ENCODE measurements around the gene NSG1. TPM values are rescaled to one million over a fixed set of nuclear protein-coding genes. Genes with fewer than 3 reads are reported as not detected.

The NSG1 gene
- total and polyA plus RNA-seq, 2 of the 13 experiments (the other 11 are each of a cell fraction or from before 2014, with no cell fraction given), result not detected

DNA sequence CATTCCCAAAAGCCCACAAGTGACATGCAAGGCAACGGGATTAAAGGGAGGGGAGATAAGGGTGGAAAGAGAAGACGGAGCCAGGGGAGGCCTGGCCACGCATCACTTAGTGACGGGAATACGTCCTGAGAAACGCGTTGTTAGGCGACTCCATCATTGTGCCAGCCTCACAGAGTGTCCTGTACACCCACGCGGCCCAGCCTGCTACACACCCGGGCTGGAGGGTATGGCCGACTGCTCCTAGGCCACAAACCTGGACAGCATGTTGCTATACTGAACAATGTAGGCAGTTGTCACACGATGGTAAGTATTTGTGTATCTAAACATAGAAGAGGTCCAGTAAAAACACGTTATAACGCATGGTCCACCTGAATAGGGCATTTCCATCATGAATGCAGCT, 23.4 kb downstream of the NSG1 start (continued):
- TF ChIP-seq, protein P1, sequence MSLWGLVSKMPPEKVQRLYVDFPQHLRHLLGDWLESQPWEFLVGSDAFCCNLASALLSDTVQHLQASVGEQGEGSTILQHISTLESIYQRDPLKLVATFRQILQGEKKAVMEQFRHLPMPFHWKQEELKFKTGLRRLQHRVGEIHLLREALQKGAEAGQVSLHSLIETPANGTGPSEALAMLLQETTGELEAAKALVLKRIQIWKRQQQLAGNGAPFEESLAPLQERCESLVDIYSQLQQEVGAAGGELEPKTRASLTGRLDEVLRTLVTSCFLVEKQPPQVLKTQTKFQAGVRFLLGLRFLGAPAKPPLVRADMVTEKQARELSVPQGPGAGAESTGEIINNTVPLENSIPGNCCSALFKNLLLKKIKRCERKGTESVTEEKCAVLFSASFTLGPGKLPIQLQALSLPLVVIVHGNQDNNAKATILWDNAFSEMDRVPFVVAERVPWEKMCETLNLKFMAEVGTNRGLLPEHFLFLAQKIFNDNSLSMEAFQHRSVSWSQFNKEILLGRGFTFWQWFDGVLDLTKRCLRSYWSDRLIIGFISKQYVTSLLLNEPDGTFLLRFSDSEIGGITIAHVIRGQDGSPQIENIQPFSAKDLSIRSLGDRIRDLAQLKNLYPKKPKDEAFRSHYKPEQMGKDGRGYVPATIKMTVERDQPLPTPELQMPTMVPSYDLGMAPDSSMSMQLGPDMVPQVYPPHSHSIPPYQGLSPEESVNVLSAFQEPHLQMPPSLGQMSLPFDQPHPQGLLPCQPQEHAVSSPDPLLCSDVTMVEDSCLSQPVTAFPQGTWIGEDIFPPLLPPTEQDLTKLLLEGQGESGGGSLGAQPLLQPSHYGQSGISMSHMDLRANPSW (CRISPR knock-in tag; IDR thresholded peaks at IDR 0.05; ENCODE audit: borderline replicate concordance), result no peak
- TF ChIP-seq, protein P2, sequence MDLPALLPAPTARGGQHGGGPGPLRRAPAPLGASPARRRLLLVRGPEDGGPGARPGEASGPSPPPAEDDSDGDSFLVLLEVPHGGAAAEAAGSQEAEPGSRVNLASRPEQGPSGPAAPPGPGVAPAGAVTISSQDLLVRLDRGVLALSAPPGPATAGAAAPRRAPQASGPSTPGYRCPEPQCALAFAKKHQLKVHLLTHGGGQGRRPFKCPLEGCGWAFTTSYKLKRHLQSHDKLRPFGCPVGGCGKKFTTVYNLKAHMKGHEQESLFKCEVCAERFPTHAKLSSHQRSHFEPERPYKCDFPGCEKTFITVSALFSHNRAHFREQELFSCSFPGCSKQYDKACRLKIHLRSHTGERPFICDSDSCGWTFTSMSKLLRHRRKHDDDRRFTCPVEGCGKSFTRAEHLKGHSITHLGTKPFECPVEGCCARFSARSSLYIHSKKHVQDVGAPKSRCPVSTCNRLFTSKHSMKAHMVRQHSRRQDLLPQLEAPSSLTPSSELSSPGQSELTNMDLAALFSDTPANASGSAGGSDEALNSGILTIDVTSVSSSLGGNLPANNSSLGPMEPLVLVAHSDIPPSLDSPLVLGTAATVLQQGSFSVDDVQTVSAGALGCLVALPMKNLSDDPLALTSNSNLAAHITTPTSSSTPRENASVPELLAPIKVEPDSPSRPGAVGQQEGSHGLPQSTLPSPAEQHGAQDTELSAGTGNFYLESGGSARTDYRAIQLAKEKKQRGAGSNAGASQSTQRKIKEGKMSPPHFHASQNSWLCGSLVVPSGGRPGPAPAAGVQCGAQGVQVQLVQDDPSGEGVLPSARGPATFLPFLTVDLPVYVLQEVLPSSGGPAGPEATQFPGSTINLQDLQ (CRISPR knock-in tag; IDR thresholded peaks at IDR 0.05), result no peak

DNA sequence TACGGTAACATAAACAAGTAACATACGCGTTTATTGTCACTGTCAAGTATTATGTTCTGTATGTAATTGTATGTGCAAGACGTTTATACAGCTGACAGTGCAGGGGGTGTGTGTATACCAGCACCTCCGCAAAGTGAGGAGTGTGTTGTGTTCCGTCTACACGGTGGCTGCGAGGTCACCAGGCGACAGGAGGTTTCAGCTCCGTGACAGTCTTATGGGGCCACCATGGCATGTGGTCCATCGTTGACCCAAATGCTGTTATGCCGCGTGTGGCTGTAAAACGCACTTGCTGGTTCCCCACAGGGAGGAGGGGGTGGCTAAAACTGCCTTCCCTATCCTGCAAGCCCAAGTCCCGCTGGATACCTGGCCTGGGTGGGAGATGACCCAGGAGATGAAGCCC, 25.0 kb downstream of the NSG1 start:
- Histone ChIP-seq H3K9me3 (ENCODE audit: low read length) (no peaks in the 10 kb centered on the region), H3K4me3 (replicated peaks in 1 of 3; ENCODE audit: insufficient read depth in 1 of 3, low read depth in 2 of 3, low read length in 3 of 3) (no peak overlapping the region), H3K27me3 (ENCODE audit: control insufficient read depth in 1 of 2, insufficient read depth in 2 of 2, low read length in 2 of 2) (peaks cover 5 to 21% of the 10 kb centered on the region in 2 experiments; a peak in 3 of 5 replicates), H3K79me2 (ENCODE audit: insufficient read depth, low read length) (no peaks in the 10 kb centered on the region), H3K9ac (ENCODE audit: insufficient read depth, low read depth, low read length) (no peak overlapping the region), H3K36me3 (replicated peaks in 1 of 2; ENCODE audit: control insufficient read depth in 1 of 2, insufficient read depth in 2 of 2, low read length in 2 of 2) (no peaks in the 10 kb centered on the region), H3K4me1 (ENCODE audit: insufficient read depth, low read length) (no peaks in the 10 kb centered on the region), H2AFZ (ENCODE audit: low read length) (no peak overlapping the region), H3K4me2 (ENCODE audit: low read depth, low read length) (no peak overlapping the region), H3K27ac (ENCODE audit: extremely low read length, insufficient read depth, low read length) (no peak overlapping the region), H4K20me1 (ENCODE audit: insufficient read depth, low read length) (no peaks in the 10 kb centered on the region)
- DNase-seq (ENCODE audit: low spot score) (no peak), FAIRE-seq (no peak), ATAC-seq (no peak)
- WGBS (ENCODE audit: low lambda C conversion rate), result 74% methylated on average over 10 of the region's 15 CpGs
- intact Hi-C loops (cut with micrococcal nuclease; ENCODE audit: unreplicated experiment) (no loop called here), in situ Hi-C loops (cut with HindIII; ENCODE audit: extremely low pct_ligation_motif_present, low pct_unique_long_range_greater_than_20kb) (no loop called here)
- ChIA-PET CTCF (ENCODE audit: low intra/inter-chr PET ratio, low total read pairs) (no interaction called here), POLR2A (no interaction called here)
- BruUV-seq (replicated peaks), result no TSS peak
- no peak for TF ChIP-seq KDM4B (CRISPR knock-in tag; IDR thresholded peaks at IDR 0.05)
- TF ChIP-seq, protein P3, sequence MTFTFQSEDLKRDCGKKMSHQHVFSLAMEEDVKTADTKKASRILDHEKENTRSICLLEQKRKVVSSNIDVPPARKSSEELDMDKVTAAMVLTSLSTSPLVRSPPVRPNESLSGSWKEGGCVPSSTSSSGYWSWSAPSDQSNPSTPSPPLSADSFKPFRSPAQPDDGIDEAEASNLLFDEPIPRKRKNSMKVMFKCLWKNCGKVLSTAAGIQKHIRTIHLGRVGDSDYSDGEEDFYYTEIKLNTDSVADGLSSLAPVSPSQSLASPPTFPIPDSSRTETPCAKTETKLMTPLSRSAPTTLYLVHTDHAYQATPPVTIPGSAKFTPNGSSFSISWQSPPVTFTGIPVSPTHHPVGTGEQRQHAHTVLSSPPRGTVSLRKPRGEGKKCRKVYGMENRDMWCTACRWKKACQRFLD (CRISPR knock-in tag; IDR thresholded peaks at IDR 0.05; ENCODE audit: borderline replicate concordance), result no peak
- TF ChIP-seq YEATS2 (CRISPR knock-in tag; IDR thresholded peaks at IDR 0.05; ENCODE audit: borderline replicate concordance), result no peak
- TF ChIP-seq, protein P4, sequence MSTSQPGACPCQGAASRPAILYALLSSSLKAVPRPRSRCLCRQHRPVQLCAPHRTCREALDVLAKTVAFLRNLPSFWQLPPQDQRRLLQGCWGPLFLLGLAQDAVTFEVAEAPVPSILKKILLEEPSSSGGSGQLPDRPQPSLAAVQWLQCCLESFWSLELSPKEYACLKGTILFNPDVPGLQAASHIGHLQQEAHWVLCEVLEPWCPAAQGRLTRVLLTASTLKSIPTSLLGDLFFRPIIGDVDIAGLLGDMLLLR (CRISPR knock-in tag; IDR thresholded peaks at IDR 0.05), result no peak
- no peak for TF ChIP-seq ZNF549 (CRISPR knock-in tag; IDR thresholded peaks at IDR 0.05)
- TF ChIP-seq ZNF607 (CRISPR knock-in tag; IDR thresholded peaks at IDR 0.05; ENCODE audit: borderline replicate concordance), result no peak
- TF ChIP-seq SRF (IDR thresholded peaks at IDR 0.05; ENCODE audit: low read depth, low read length), result no peak
- TF ChIP-seq CC2D1A (CRISPR knock-in tag; IDR thresholded peaks at IDR 0.05), result no peak
- no peak for TF ChIP-seq MXD4 (CRISPR knock-in tag; IDR thresholded peaks at IDR 0.05)
- no peak for TF ChIP-seq CBFB (CRISPR knock-in tag; IDR thresholded peaks at IDR 0.05)
- TF ChIP-seq ZKSCAN5 (CRISPR knock-in tag; IDR thresholded peaks at IDR 0.05), result no peak
- TF ChIP-seq ZNF264 (CRISPR knock-in tag; IDR thresholded peaks at IDR 0.05), result no peak
- no peak for TF ChIP-seq ZNF530 (CRISPR knock-in tag; IDR thresholded peaks at IDR 0.05; ENCODE audit: low read depth)
- TF ChIP-seq PAWR (CRISPR knock-in tag; IDR thresholded peaks at IDR 0.05; ENCODE audit: borderline replicate concordance), result no peak
- TF ChIP-seq NFYC (CRISPR knock-in tag; IDR thresholded peaks at IDR 0.05), result no peak
- no peak for TF ChIP-seq POGZ (CRISPR knock-in tag; IDR thresholded peaks at IDR 0.05)
- TF ChIP-seq ESRRA (CRISPR knock-in tag; IDR thresholded peaks at IDR 0.05; ENCODE audit: low read depth), result no peak

Measured in HepG2 (cell line).